ENCODE data around the gene ATP6V1G3.

GRCh38 chr1:198564157-198564556 lies 23.7 kb upstream of the ATP6V1G3 start:
- TF ChIP-seq CTCF (conservative IDR thresholded peaks at IDR 0.05; ENCODE audit: low read length) (no peak), EZH2phosphoT487 (IDR thresholded peaks at IDR 0.05; ENCODE audit: borderline replicate concordance, low read depth, low read length) (no peak)
